HG02642 (cell line): ENCODE measurements around the gene XCL1.

ENCODE experiments used
- ATAC-seq: cut with Tn5 transposase; IDR thresholded peaks from one replicate; pipeline ENCODE4 v1.9.1; 2021; ENCODE audit warnings: mild to moderate bottlenecking; ENCODE audit not compliant: unreplicated experiment, poor library complexity

Gene XCL1

DNA sequence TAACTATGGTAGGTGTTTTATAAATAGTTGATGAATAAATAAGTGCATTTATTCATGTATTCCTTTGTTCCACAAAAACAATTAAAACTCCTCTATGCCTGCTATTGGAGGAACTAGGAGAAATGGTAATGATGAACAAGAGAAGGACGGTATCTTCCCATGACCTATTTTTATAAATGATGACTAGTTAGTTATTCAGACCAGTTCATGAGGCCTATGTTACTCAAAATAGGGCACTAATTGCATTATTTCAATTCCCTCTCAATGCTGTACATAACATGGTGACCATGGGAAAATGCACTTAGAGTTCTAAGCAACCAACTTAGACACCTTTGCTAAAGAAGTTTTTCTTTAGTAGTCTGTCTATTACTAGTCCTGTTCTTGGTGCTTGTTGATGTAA, 53.1 kb downstream of the XCL1 start:
- no peak for ATAC-seq
